ENCODE results near the gene TEK. TPM values are rescaled to one million over a fixed set of nuclear protein-coding genes. Genes with fewer than 3 reads are reported as not detected.
A peak's percentile ranks its signal among the peaks of the same experiment; 100 is the strongest.

Gene TEK
- total and polyA plus RNA-seq, 10 of the 15 experiments (the other 5 are each of a cell fraction or from before 2014, with no cell fraction given) = not detected

GRCh38 chr9:27276193-27277030, 167.4 kb downstream of the TEK start:
- FAIRE-seq (peak; percentile 74), DNase-seq (ENCODE audit: low read depth, low spot score) (no peak), ATAC-seq (peak; percentile 72)
- H3K9me3 ChIP-seq (replicated peaks; ENCODE audit: control insufficient read depth, insufficient read depth, low read length) = no peaks in the 10 kb centered on the region
- H3K9ac ChIP-seq (ENCODE audit: control insufficient read depth, insufficient read depth, low read length) = no peak overlapping the region
- H2AFZ ChIP-seq (ENCODE audit: control insufficient read depth, low read depth, low read length) = peak overlapping the region; percentile 20; the same call in 1 of the 2 replicates
- H4K20me1 ChIP-seq (ENCODE audit: control insufficient read depth, insufficient read depth) = no peaks in the 10 kb centered on the region
- H3K4me2 ChIP-seq (ENCODE audit: control insufficient read depth, insufficient read depth) = no peak overlapping the region
- no TSS peak for BruUV-seq (replicated peaks)
- RAD21 ChIA-PET (ENCODE audit: unreplicated experiment) = interaction anchor here (0.6 to 1.4 kb wide), 3 partner anchors 17 to 237 kb away, joined by 3 to 8 read pairs (median 4); no protein-coding TSS in a partner anchor
- WGBS (ENCODE audit: insufficient coverage, insufficient replicate concordance, low lambda C conversion rate, missing lambda C conversion rate) = 59% methylated on average over 12 of the region's 12 CpGs
- H3K4me3 ChIP-seq = no peak overlapping the region
- no peak overlapping the region for H3K27ac ChIP-seq (ENCODE audit: control insufficient read depth, insufficient read depth)
- POLR2A ChIA-PET = no interaction called here
- intact Hi-C loops (cut with micrococcal nuclease; ENCODE audit: unreplicated experiment) (loop anchor here (1.0 to 5.0 kb wide), 3 partner anchors 28 to 534 kb away; no protein-coding TSS in a partner anchor), in situ Hi-C loops (cut with MboI) (loop anchor here (5.0 to 10.0 kb wide), 2 partner anchors 244 to 532 kb away; no protein-coding TSS in a partner anchor)
- H3K79me2 ChIP-seq (ENCODE audit: control insufficient read depth, insufficient read depth, low read length) = no peaks in the 10 kb centered on the region
- no peaks in the 10 kb centered on the region for H3K4me1 ChIP-seq (ENCODE audit: control insufficient read depth, insufficient read depth, low read length)
- H3K27me3 ChIP-seq (replicated peaks in 1 of 2; ENCODE audit: control insufficient read depth in 2 of 2, insufficient read depth in 2 of 2, low read length in 1 of 2) = no peaks in the 10 kb centered on the region
- no peaks in the 10 kb centered on the region for H3K36me3 ChIP-seq (ENCODE audit: control insufficient read depth in 2 of 2, insufficient read depth in 2 of 2, low read length in 1 of 2)
- SMC1A ChIA-PET (ENCODE audit: uncharacterized antibody, unreplicated experiment) = interaction anchor here (0.7 to 1.4 kb wide), 3 partner anchors 27 to 535 kb away, joined by 3 to 4 read pairs (median 3); no protein-coding TSS in a partner anchor
- CTCF ChIA-PET = interaction anchor here (0.6 to 3.1 kb wide), 16 partner anchors 12 to 1779 kb away, joined by 3 to 14 read pairs (median 4); partner anchors contain the start of gene CAAP1
- TF ChIP-seq SUPT20H (IDR thresholded peaks at IDR 0.05; ENCODE audit: borderline replicate concordance, control insufficient read depth, low read depth, low read length) (no peak), RAD21 (IDR thresholded peaks at IDR 0.05; ENCODE audit: insufficient read depth, low read depth, low read length) (peak; percentile 81), SRF (IDR thresholded peaks at IDR 0.05; ENCODE audit: low read depth in 2 of 2, low read length in 2 of 2) (no peak), SMARCA5 (IDR thresholded peaks at IDR 0.05) (no peak), IKZF1 (conservative IDR thresholded peaks at IDR 0.05) (no peak), CHD1 (IDR thresholded peaks at IDR 0.05; ENCODE audit: low read depth, low read length) (no peak), NBN (IDR thresholded peaks at IDR 0.05) (no peak), BACH1 (IDR thresholded peaks at IDR 0.05; ENCODE audit: borderline replicate concordance) (no peak), HDGF (IDR thresholded peaks at IDR 0.05) (no peak), NFXL1 (IDR thresholded peaks at IDR 0.05; ENCODE audit: borderline replicate concordance) (no peak), SMC3 (IDR thresholded peaks at IDR 0.05; ENCODE audit: borderline replicate concordance, low read length) (peak; percentile 41; the same call in 1 of the 2 replicates), CTCF (IDR thresholded peaks at IDR 0.05 in 2 of 3, conservative IDR thresholded peaks at IDR 0.05 in 1 of 3; ENCODE audit: control insufficient read depth in 2 of 3, extremely low read depth in 1 of 3, insufficient read depth in 1 of 3, low read depth in 3 of 3, low read length in 3 of 3) (peak; percentile 49 to 66 (median 64); a peak in 5 of 6 replicates), ESRRA (IDR thresholded peaks at IDR 0.05; ENCODE audit: low read length) (no peak), ZBTB40 (IDR thresholded peaks at IDR 0.05; ENCODE audit: borderline replicate concordance) (no peak), PAX8 (IDR thresholded peaks at IDR 0.05) (no peak)

Data from GM12878 (cell line).